Immature natural killer cell (primary cell): Measurements from ENCODE around the gene CAMSAP3. TPM values are rescaled to one million over a fixed set of nuclear protein-coding genes. Genes with fewer than 3 reads are reported as not detected.

Experiments used
- DNase-seq, 3 donors: peaks; one replicate each; pipeline ENCODE4 v3.0.0; 2022; ENCODE audit warnings: mixed read lengths in 1 of 3
- H3K27ac Mint-ChIP-seq, 6 donors: one replicate each; pipeline ENCODE4 v1.8.0; 2020; ENCODE audit warnings: mixed read lengths in 6 of 6, mild to moderate bottlenecking in 5 of 6, inconsistent platforms in 4 of 6, moderate library complexity in 3 of 6
- H3K27me3 Mint-ChIP-seq, 3 donors: one replicate each; pipeline ENCODE4 v1.8.0; 2020 to 2021; ENCODE audit warnings: low read depth in 3 of 3, mild to moderate bottlenecking in 3 of 3, mixed read lengths in 3 of 3, moderate library complexity in 3 of 3, inconsistent platforms in 1 of 3
- H3K36me3 Mint-ChIP-seq, 3 donors: one replicate each; pipeline ENCODE4 v1.8.0; 2020; ENCODE audit warnings: mixed read lengths in 3 of 3, inconsistent platforms in 2 of 3, mild to moderate bottlenecking in 2 of 3
- H3K4me1 Mint-ChIP-seq, 2 donors: one replicate each; pipeline ENCODE4 v1.8.0; 2020; ENCODE audit warnings: inconsistent platforms in 2 of 2, mild to moderate bottlenecking in 2 of 2, mixed read lengths in 2 of 2, moderate library complexity in 1 of 2
- H3K4me3 Mint-ChIP-seq, 5 donors: one replicate each; pipeline ENCODE4 v1.8.0; 2020; ENCODE audit warnings: mild to moderate bottlenecking in 5 of 5, mixed read lengths in 5 of 5, inconsistent platforms in 3 of 5, moderate library complexity in 3 of 5
- H3K9me3 Mint-ChIP-seq, 6 donors: one replicate each; pipeline ENCODE4 v1.8.0; 2020; ENCODE audit warnings: mild to moderate bottlenecking in 6 of 6, mixed read lengths in 6 of 6, inconsistent platforms in 4 of 6, moderate library complexity in 3 of 6
- polyA plus RNA-seq, 3 donors: library from polyadenylated mRNA; unstranded; fragments of 300-500 nt; fragmentation: Illumina TruSeq; gene quantifications; one replicate each; pipeline ENCODE4 v1.2.3, GENCODE V29; 2021

Gene CAMSAP3
- polyA plus RNA-seq, 3 donors from 2014 or later: not detected

DNA sequence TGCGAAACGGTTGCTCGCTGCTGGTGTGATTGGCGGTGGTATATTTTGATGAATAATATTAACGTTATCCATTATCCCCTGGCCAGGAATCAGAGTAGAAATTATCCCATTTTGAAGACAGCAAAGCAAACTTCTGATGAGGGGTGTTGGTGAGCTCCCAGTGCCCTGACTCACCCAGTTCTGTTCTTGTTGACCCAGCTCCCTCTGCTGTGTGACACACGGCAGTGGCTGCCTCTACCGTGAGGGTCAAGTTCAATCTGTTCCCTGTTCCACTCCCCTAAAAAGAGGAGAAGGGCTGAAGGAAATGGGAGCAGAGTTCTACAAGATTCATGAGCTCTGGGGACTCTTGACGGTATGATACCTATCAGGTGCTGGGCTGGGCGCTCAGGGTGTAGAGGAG, 2.0 kb downstream of the CAMSAP3 start:
- Mint-ChIP-seq H3K27ac (no peak overlapping the region), H3K4me3 (peak overlapping the region in 3 of 5 donors; percentile 48 to 64 (median 58)), H3K9me3 (no peaks in the 10 kb centered on the region), H3K27me3 (peaks cover 7 to 24% (median 22%) of the 10 kb centered on the region in 3 donors), H3K36me3 (peaks cover 0 to 3% (median 0%) of the 10 kb centered on the region in 3 donors), H3K4me1 (peaks cover 6 to 9% of the 10 kb centered on the region in 2 donors)
- no peak for DNase-seq

DNA sequence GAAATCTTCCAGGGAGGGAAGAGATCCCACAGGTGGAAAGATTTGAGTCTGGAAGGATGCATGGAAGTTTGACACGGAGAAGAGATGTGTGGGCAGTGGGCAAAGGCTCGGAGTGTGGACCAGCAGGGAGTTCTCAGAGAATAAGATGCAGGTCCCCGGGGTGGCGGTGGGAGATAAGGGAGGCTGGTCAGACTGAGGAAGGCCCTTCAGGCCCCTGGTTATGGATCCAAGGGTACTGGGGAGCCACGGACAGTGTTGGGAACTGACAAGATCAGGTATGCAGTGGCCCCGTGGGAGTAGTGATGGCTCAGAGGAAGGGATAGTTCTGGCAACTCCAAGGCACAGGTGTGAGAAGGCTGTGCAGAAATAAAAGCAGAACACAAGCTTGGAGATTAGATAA, 2.5 kb downstream of the CAMSAP3 start:
- peaks cover 0 to 3% (median 0%) of the 10 kb centered on the region in 3 donors for H3K36me3 Mint-ChIP-seq
- no peaks in the 10 kb centered on the region for H3K9me3 Mint-ChIP-seq
- H3K4me1 Mint-ChIP-seq: peaks cover 6 to 9% of the 10 kb centered on the region in 2 donors
- H3K27ac Mint-ChIP-seq: no peak overlapping the region
- peak overlapping the region in 1 of 5 donors; percentile 13 for H3K4me3 Mint-ChIP-seq
- H3K27me3 Mint-ChIP-seq: peaks cover 7 to 23% (median 21%) of the 10 kb centered on the region in 3 donors
- no peak for DNase-seq

DNA sequence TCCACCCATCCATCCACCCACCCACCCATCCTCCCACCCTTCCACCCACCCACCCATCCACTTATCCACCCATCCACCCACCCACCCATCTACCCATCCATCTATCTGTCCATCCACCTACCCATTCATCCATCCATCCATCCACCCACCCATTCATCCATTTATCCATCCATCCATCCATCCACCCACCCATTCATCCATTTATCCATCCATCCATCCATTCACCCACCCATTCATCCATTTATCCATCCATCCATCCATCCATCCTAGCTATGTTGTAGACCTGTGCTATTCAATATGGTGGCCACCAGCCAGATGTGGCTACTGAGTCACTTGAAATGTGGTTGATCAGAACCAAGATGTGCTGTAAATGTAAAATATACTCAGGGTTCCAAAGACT, 5.1 kb downstream of the CAMSAP3 start:
- H3K36me3 Mint-ChIP-seq: no peaks in the 10 kb centered on the region
- H3K9me3 Mint-ChIP-seq: no peaks in the 10 kb centered on the region

DNA sequence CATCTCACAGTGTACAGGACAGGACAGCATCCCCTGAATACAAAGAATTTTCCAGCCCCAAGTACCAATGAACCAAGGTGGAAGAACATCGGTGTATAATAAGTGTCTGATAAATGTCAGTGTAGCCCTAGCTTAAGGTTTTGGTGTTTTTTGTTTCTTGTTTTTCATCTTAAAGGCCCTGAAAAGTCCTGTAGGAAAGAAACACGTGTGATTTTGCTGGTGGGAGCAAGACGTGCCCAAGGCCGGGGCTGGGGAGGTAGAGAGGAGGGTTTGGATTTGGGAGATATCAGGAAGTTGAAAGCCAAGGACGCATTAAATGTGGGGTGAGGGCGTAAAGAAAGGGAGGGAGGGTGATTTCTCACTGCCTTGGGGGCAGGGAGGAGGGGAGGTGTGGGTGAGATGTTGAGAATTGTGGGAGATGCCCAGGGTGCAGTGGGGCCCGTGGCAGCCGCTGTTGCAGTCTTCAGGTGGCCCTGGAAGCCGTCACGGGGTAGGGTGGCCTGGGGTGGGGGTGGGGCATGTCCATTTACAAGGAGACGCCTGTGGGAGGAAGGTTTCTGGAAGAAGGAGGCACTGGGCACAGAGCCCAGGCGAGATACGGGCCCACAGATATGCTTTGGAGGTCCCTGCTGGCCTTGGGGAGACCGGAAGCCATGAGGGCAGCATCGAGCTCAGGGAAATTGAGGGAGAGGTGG, 6.7 kb downstream of the CAMSAP3 start:
- Mint-ChIP-seq H3K4me3 (no peak overlapping the region), H3K36me3 (no peaks in the 10 kb centered on the region), H3K4me1 (no peaks in the 10 kb centered on the region), H3K27me3 (peaks cover 5 to 14% (median 7%) of the 10 kb centered on the region in 3 donors), H3K9me3 (no peaks in the 10 kb centered on the region), H3K27ac (no peak overlapping the region)
- no peak for DNase-seq

More for the DNA sequence above, 5.1 kb downstream of the CAMSAP3 start:
- no peak for DNase-seq
- Mint-ChIP-seq H3K27ac (no peak overlapping the region), H3K27me3 (peaks cover 5 to 18% (median 9%) of the 10 kb centered on the region in 3 donors), H3K4me3 (no peak overlapping the region), H3K4me1 (peaks cover 0 to 3% of the 10 kb centered on the region in 2 donors)

DNA sequence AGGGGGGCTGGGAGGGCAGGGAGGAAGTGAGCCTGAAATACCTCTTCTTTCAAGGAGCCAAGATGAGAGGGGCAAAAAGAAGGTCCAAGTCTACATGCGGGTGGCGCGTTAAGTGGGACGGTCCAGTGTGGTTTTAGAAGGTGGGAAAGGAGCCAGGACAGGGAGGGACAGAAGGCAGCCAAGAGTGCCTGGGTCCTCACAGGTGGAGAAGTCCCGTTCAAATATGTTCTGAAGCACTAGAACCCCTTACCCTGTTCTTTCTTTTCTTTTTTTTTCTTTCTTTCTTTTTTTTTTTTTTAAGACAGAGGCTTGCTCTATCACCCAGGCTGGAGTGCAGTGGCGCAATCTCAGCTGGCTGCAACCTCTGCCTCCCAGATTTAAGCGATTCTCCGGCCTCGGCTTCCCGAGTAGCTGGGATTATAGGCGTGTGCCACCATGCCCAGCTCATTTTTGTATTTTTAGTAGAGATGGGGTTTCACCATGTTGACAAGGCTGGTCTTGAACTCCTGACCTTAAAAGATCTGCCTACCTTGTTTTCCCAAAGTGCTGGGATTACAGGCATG, 7.4 kb downstream of the CAMSAP3 start:
- no peak overlapping the region for H3K27ac Mint-ChIP-seq
- H3K4me3 Mint-ChIP-seq: no peak overlapping the region
- DNase-seq: no peak
- no peaks in the 10 kb centered on the region for H3K4me1 Mint-ChIP-seq
- H3K36me3 Mint-ChIP-seq: no peaks in the 10 kb centered on the region
- H3K9me3 Mint-ChIP-seq: no peaks in the 10 kb centered on the region
- peaks cover 4 to 10% (median 4%) of the 10 kb centered on the region in 3 donors for H3K27me3 Mint-ChIP-seq

DNA sequence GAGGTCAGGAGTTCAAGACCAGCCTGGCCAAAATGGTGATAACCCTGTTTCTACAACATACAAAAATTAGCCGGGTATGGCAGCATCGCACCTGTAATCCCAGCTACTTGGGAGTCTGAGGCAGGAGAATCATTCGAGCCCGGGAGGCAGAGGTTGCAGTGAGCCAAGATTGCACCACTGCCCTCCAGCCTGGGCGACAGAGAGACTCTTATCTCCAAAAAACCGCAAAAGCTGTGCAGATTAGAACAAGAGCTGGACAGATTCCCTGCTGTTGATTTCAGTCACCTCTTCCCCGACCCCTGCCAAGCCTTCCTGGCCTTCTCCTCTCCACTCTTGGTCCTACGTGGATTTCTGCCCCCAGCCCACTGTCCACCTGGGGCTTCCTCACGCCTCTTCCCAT, 8.3 kb downstream of the CAMSAP3 start:
- Mint-ChIP-seq H3K27me3 (peaks cover 0 to 5% (median 4%) of the 10 kb centered on the region in 3 donors), H3K27ac (peak overlapping the region in 1 of 6 donors; percentile 39), H3K9me3 (no peaks in the 10 kb centered on the region), H3K36me3 (no peaks in the 10 kb centered on the region), H3K4me1 (no peaks in the 10 kb centered on the region), H3K4me3 (no peak overlapping the region)
- no peak for DNase-seq

DNA sequence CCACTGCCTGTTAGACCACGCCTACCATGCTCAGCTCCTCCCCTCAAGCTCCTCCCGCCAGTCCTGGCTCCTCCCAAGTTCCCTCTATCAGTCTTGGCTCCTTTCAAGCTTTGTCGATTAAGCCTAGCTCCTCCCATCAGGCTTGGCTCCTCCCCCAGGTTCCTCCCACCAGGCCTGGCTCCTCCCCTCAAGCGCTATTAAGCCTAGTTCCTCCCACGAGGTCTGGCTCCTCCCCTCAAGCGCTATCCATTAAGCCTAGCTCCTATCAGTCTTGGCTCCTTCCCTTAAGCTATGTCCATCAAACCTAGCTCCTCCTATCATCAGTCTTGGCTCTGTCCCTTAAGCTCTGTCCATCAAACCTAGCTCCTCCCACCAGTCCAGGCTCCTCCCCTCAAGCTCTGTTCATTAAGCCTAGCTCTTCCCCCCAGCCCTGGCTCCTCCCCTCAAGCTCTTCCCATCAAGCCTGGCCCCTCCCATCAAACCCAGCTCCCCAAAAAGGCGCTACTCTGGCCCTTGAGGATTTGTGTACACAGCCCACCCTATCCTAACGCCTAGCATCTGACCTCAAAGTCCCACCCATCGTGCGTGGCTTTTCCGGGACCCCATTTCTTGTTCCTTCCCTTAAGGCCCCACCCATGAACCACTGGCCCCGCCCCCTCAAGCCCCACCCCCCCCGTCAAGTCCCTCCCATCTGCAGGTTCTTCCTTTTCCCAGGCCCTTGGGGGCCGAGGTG, 10.0 kb downstream of the CAMSAP3 start:
- Mint-ChIP-seq H3K36me3 (no peaks in the 10 kb centered on the region), H3K4me1 (no peaks in the 10 kb centered on the region), H3K27me3 (peaks cover 0 to 4% (median 4%) of the 10 kb centered on the region in 3 donors), H3K9me3 (no peaks in the 10 kb centered on the region), H3K27ac (no peak overlapping the region), H3K4me3 (no peak overlapping the region)
- DNase-seq: no peak

DNA sequence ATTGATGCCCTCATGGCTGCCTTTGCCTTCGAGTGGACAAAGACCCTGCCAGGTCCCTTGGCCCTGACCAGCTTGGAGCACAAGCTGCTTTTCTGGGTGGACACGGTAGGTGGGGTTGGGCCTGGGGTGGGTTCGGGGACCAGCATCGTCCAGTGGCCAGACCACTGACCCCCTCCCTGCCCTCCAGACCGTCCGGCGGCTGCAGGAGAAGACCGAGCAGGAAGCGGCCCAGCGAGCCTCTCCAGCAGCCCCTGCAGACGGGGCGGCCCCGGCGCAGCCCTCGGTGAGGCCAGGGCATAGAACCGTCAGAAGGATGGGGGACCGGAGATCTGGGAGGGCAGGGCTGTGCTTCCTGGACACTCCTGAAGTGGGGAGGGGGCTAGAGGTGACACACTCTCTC, 10.6 kb downstream of the CAMSAP3 start:
- Mint-ChIP-seq H3K4me3 (no peak overlapping the region), H3K36me3 (no peaks in the 10 kb centered on the region), H3K4me1 (no peaks in the 10 kb centered on the region), H3K27ac (no peak overlapping the region), H3K27me3 (peaks cover 0 to 4% (median 2%) of the 10 kb centered on the region in 3 donors), H3K9me3 (no peaks in the 10 kb centered on the region)
- no peak for DNase-seq

DNA sequence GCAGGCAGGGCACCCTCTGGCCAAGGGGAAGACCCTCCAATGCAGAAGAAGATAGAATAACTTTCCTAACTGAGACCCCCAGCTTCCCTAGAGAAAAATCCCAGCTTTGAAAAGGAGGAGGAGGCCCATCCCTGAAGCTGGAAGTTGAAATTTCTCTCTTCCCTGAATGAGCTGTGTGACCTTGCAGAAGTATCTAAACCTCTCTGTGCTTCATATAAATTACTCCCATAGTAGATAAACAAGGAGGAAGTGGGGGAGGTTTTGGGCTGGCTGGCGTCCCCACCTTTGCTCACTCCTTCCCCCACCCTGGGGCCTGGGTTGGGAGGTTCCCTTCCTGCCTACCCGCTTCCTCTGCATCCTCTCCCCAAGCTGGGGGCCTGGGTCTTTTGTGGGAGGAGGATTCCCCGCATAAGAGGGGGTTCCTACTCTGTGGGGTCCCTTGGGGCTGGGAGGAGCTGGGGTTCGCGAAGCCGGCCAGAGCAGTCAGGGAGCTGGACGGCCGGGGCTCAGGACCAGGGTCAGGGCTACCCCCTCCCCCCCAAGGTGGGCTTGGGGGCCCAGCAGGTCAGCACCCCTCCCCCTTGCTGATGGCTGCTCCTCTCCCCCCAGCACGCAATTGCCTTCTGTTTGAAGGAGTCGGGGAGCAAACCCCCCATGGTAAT, 11.7 kb downstream of the CAMSAP3 start:
- Mint-ChIP-seq H3K27me3 (peaks cover 0 to 4% (median 0%) of the 10 kb centered on the region in 3 donors), H3K36me3 (no peaks in the 10 kb centered on the region), H3K27ac (no peak overlapping the region), H3K4me1 (no peaks in the 10 kb centered on the region), H3K4me3 (no peak overlapping the region), H3K9me3 (no peaks in the 10 kb centered on the region)
- no peak for DNase-seq

DNA sequence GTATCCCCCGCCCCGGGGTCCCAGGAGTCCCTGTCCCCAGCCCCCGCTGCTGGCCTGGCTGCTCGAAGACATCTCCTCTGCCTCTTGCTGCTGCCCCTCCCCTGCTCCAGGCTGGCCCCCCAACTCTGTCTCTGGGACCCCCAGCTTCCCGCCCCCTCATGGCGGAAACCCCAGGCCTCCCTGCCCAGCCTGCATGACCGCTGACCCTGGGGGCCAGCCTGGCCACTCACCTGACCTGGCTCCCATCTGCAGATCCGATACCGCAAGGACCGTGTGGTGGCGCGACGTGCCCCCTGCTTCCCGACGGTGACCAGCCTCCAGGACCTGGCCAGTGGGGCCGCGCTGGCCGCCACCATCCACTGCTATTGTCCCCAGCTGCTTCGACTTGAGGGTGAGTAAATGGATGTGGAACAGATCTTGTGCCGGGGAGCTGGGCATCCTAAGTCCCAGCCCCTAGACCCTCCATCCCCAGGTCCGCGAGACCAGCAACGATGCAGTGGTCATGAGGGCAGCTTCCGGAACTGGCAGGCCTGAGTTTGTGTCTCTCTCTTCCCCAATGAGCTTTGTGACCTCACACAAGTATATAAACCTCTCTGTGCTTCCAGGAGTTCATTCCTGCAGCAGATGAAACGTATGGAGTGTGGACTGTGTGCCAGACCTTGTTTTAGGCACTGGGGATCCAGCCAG, 12.4 kb downstream of the CAMSAP3 start:
- Mint-ChIP-seq H3K4me1 (no peaks in the 10 kb centered on the region), H3K36me3 (no peaks in the 10 kb centered on the region), H3K27ac (no peak overlapping the region), H3K9me3 (no peaks in the 10 kb centered on the region), H3K4me3 (no peak overlapping the region), H3K27me3 (peaks cover 0 to 4% (median 0%) of the 10 kb centered on the region in 3 donors)
- no peak for DNase-seq

DNA sequence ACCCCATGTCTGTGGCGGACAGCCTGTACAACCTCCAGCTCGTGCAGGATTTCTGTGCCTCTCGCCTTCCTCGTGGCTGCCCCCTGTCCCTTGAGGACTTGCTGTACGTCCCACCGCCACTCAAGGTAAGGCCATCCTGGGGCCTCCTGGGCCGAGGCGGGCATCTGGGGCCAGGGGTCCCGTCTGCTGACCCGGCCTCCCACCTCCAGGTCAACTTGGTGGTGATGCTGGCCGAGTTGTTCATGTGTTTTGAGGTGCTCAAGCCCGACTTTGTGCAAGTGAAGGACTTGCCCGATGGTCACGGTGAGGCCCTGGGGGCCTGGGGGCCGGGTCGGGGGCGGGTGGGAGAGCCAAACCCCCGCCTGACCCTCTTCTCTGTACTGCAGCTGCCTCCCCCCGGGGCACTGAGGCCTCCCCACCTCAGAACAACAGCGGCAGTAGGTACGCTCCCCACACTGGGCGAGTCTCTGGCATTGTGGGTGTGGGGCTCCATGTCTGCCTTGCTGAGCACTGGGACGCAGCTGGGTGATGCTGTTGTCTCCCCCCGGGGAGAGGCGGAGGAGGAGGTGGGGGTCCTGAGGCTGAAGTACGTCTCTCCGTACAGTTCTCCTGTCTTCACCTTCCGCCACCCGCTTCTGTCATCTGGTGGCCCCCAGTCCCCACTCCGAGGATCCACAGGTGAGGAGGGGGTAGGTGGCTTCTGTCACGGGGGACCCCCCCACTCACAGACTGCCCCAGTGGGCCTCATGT, 15.0 kb downstream of the CAMSAP3 start:
- DNase-seq: no peak
- Mint-ChIP-seq H3K27me3 (no peaks in the 10 kb centered on the region), H3K27ac (no peak overlapping the region), H3K36me3 (no peaks in the 10 kb centered on the region), H3K4me3 (no peak overlapping the region), H3K4me1 (no peaks in the 10 kb centered on the region), H3K9me3 (no peaks in the 10 kb centered on the region)

DNA sequence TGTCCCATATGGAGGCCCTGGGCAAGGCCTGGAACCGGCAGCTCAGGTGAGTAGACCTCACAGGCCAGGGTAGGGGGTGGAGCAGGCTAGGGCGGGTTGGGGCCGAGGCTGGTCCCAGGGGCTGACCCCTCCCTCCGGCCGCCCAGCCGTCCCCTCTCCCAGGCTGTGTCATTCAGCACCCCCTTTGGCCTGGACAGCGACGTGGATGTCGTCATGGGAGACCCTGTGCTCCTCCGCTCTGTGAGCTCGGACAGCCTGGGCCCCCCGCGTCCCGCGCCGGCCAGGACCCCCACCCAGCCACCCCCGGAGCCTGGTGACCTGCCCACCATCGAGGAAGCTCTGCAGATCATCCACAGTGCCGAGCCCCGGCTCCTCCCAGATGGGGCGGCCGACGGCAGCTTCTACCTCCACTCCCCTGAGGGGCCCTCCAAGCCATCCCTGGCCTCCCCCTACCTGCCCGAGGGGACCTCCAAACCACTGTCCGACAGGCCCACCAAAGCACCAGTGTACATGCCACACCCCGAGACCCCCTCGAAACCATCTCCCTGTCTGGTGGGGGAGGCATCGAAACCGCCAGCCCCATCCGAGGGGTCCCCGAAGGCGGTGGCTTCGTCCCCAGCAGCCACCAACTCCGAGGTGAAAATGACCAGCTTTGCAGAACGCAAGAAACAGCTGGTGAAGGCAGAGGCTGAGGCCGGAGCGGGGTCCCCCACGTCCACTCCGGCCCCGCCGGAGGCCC, 16.0 kb downstream of the CAMSAP3 start:
- Mint-ChIP-seq H3K27me3 (no peaks in the 10 kb centered on the region), H3K27ac (no peak overlapping the region), H3K9me3 (no peaks in the 10 kb centered on the region), H3K4me1 (no peaks in the 10 kb centered on the region), H3K4me3 (no peak overlapping the region), H3K36me3 (no peaks in the 10 kb centered on the region)
- no peak for DNase-seq
